Loucy (cell line): ENCODE results near the gene SYNE1.

Experiments used
- EZH2phosphoT487 ChIP-seq: fragments of 200-600 bp; IDR thresholded peaks from 2 replicates; pipeline ENCODE4 v1.6.1; 2018; ENCODE audit warnings: antibody characterized with exemption, mild to moderate bottlenecking, moderate library complexity, borderline replicate concordance
- TF ChIP-seq, protein P1 (sequence below): fragments of 200-600 bp; sonication (generic); conservative IDR thresholded peaks from 2 replicates; pipeline ENCODE4 v1.5.1; 2014; ENCODE audit warnings: mild to moderate bottlenecking, antibody characterized with exemption, low read length

DNA sequence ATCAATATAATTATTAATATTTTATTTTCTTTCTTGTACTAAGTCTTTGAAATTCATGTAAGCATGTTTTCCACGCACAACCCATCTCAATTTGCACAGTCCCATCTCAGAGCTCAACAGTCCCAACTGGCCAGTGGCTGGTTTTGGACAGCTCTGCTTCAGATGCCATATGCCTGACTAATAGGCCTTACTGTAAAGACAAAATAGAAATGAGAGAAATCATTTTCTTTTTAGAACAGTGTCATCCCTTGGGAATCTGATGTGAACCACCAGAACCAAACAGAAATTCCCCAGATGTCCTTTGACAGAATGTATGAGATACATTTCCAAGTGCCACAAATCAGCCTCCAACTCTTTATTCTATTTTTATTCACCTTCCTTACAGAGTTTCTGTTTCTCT lies 490.8 kb downstream of the SYNE1 start:
- TF ChIP-seq, protein P1, sequence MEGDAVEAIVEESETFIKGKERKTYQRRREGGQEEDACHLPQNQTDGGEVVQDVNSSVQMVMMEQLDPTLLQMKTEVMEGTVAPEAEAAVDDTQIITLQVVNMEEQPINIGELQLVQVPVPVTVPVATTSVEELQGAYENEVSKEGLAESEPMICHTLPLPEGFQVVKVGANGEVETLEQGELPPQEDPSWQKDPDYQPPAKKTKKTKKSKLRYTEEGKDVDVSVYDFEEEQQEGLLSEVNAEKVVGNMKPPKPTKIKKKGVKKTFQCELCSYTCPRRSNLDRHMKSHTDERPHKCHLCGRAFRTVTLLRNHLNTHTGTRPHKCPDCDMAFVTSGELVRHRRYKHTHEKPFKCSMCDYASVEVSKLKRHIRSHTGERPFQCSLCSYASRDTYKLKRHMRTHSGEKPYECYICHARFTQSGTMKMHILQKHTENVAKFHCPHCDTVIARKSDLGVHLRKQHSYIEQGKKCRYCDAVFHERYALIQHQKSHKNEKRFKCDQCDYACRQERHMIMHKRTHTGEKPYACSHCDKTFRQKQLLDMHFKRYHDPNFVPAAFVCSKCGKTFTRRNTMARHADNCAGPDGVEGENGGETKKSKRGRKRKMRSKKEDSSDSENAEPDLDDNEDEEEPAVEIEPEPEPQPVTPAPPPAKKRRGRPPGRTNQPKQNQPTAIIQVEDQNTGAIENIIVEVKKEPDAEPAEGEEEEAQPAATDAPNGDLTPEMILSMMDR, result no peak
- TF ChIP-seq EZH2phosphoT487, result no peak
